Activated CD4-positive, alpha-beta T cell treated with anti-CD3 and anti-CD28 coated beads, Interleukin-2, amount 50 U/mL, for 16 hours (primary cell): ENCODE results near the gene INPP5F.

Source experiments
- DNase-seq: peaks from one replicate; pipeline ENCODE4 v3.0.0-alpha.2; 2020

Gene INPP5F, protein sequence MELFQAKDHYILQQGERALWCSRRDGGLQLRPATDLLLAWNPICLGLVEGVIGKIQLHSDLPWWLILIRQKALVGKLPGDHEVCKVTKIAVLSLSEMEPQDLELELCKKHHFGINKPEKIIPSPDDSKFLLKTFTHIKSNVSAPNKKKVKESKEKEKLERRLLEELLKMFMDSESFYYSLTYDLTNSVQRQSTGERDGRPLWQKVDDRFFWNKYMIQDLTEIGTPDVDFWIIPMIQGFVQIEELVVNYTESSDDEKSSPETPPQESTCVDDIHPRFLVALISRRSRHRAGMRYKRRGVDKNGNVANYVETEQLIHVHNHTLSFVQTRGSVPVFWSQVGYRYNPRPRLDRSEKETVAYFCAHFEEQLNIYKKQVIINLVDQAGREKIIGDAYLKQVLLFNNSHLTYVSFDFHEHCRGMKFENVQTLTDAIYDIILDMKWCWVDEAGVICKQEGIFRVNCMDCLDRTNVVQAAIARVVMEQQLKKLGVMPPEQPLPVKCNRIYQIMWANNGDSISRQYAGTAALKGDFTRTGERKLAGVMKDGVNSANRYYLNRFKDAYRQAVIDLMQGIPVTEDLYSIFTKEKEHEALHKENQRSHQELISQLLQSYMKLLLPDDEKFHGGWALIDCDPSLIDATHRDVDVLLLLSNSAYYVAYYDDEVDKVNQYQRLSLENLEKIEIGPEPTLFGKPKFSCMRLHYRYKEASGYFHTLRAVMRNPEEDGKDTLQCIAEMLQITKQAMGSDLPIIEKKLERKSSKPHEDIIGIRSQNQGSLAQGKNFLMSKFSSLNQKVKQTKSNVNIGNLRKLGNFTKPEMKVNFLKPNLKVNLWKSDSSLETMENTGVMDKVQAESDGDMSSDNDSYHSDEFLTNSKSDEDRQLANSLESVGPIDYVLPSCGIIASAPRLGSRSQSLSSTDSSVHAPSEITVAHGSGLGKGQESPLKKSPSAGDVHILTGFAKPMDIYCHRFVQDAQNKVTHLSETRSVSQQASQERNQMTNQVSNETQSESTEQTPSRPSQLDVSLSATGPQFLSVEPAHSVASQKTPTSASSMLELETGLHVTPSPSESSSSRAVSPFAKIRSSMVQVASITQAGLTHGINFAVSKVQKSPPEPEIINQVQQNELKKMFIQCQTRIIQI

DNA sequence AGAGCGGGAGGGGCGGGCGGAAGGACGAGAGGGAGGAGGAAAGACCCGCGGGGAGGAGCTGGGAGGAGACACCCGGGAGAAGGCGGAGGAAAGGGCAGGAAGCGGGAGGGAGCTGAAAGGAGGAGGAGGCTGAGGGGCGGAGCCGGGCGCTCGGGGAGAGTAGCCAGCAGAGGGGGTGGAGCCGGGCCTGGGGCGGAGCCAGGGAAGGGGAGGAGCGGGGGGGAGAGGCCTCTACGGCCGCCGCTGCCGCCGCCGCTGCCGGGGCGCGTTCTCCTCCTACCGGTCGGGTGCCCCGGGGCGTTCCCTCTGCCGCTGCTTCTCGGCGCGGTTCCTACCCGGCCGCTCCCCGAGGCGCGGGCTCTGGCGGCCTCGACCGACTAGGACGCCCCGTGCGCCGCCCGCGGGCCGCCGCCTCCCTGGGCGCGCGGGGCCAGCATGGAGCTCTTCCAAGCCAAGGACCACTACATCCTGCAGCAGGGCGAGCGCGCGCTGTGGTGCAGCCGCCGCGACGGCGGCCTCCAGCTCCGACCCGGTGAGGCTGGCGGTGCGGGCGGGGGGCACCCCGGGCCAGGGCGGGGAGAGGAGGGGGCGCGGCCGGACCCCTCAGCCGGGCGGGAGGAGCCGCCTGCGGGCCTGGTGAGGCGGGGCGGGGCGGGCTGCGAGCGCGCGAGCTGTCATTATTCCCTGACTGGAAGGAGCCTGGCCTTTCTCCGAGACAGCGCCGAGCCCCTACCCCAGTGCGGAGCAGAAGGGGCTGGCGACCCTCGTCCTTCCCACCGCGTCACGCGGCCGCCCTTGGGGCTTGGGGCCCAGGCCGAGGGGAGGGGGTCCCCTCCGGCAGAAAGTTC lies at the start of gene INPP5F:
Gene INPP5F, plus strand, starts transcription at position 223 of the 848 bp plus-strand sequence. Its CDS starts 213 bp downstream, at position 436.
- peak; percentile 100 for DNase-seq

GRCh38 chr10:119677126-119677525 lies 48.7 kb upstream of the INPP5F start:
- no peak for DNase-seq

DNA sequence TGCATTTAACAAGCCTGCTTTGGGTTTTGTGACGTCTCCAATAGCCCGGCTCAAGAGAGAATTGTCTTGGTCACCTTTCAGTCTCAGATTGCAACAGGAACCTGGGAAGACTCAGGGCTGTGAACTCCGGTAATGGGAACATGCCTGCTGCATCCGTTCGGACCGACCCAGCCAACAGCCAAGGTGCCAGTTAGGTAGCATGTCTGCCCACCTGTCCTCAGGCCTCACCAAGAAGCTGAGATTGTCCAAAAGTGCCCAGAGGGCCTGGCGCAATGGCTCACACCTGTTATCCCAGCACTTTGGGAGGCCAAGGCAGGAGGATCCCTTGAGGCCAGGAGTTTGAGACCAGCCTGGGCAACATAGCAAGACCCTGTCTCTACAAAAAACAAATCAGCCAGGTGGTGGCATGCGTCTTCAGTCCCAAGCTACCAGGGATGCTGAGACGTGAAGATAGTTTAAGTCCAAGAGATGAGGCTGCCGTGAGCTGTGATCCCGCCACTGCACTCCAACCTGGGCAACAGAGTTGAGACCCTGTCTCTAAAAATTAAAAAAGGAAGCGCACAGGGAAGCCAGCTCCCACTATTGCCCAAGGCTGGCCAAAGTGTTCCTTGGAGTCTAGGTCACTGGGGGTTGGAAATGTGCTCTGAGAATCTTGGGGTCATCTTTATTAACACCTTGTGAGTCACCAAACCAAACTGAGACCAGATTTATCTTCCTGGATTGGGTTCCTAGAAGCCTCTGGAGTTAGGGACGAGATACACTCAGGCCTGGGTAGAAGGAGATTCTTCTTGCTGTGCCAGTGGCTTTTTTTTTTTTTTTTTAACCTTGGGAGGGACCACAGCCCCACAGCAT lies 47.7 kb upstream of the INPP5F start:
- no peak for DNase-seq

DNA sequence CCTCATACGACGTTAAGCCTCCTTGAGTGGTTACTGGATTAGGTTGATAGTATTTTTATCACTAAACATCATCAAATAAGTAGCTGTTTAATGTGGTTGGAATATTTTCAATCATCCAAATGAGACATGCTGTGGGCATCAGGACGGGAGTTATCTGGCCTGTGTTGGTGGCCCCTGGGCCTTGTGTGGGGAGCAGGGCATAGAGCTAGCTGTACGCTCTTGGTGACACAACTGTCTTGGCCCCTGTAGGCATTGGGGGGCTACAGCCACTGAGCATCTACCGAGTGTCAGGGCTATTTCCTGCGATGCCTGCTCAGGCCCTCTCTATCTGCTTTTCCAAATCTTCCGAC lies 46.4 kb upstream of the INPP5F start:
- DNase-seq: no peak

- DNase-seq: no peak
Observed at GRCh38 chr10:119680050-119680449, 45.8 kb upstream of the INPP5F start.

DNA sequence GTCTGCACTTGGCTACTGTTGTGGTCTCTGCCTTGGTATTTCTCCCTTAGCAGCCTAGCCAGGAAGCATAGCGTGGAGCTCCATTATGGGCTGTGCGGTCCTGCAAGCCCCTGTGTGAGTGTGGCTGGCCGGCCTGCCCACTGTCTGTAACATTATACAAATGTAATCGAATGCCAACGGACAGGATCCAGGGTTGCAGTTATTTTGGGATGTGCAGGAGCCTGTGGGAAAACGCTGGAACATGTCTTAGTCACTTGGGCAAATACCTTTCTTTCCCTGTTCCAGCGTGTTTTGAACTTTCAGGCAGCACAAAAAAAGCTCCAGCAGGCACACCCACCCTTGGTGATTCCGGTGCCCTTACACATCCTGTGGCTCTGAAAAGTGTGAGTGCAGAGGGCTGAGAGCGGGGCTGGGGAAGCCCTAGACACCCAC lies 45.2 kb upstream of the INPP5F start:
- DNase-seq: no peak

GRCh38 chr10:119686465-119687191 lies 39.2 kb upstream of the INPP5F start:
- DNase-seq: peak; percentile 83

- DNase-seq: no peak
Observed at GRCh38 chr10:119687192-119688032, 38.4 kb upstream of the INPP5F start.

- DNase-seq: no peak
Observed at GRCh38 chr10:119688033-119688508, 37.8 kb upstream of the INPP5F start.

DNA sequence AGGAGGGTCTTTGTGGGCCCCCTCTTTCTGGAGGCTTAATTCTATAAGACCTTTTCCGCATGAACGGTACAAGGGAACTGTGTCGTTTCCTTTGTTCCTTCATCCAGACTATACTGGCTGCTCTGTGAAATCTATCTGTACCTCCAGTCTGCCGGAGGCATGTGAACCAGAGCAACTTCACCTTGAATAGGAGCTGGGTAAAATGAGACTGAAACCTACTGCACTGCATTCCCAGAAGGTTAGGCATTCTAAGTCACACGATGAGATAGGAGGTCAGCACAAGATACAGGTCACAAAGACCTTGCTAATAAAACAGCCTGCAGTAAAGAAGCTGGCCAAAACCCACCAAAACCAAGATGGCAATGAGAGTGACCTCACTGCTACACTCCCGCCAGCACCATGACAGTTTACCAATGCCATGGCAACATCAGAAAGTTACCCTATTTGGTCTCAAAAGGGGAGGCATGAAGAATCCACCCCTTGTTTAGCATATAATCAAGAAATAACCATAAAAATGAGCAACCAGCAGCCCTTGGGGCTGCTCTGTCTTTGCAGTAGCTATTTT lies 36.8 kb upstream of the INPP5F start:
- DNase-seq: no peak

GRCh38 chr10:119691726-119692125 lies 34.1 kb upstream of the INPP5F start:
- no peak for DNase-seq

- DNase-seq: no peak
Observed at GRCh38 chr10:119693262-119693957, 32.4 kb upstream of the INPP5F start.

- no peak for DNase-seq
Observed at GRCh38 chr10:119694608-119695007, 31.2 kb upstream of the INPP5F start.

DNA sequence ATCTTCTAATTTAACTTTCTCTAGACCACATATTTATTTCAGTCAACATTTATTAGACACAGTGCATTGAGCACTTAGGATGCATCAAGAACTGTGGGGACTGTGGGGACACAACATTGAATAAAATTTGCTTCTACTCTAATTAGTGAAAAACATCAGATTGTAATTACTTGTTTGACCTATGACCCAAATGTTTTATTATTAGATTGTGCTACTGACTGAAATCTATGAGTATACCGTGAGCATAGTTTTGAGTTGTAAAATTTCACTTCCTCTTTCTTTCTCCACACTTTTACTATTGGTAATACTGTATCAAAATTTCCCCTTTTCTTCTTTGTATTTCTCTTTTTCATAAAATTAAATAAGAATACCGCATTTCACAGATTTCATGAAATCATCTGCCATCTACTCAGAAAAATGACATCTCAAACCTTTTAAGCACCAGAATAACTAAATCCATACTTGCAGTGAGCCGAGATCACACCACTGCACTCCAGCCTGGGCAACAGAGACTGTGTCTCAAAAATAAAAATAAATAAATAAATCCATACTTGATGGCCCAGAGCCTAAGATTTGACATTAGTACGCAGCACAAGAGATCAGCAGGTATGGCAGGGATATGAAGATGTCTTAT lies 25.4 kb upstream of the INPP5F start:
- DNase-seq: no peak

DNA sequence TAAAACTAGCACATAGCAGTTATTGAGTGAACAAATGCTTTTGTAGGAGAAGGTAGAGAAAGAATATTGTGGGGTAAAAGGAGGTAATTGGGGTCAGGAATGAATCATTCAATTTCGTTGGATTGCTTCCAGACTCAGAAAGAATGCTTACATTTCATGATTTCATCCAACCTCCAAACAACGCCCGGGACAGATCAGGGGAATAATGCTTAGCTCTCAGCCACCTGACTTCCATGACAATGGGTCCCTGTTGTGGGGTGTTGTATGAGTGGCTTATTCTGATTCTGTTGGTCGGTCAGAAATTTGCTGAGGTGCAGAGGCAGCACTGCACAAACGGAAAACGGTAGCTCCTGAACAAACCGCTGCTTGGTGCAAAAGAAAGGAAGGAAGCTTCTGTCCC lies 24.0 kb upstream of the INPP5F start:
- no peak for DNase-seq

DNA sequence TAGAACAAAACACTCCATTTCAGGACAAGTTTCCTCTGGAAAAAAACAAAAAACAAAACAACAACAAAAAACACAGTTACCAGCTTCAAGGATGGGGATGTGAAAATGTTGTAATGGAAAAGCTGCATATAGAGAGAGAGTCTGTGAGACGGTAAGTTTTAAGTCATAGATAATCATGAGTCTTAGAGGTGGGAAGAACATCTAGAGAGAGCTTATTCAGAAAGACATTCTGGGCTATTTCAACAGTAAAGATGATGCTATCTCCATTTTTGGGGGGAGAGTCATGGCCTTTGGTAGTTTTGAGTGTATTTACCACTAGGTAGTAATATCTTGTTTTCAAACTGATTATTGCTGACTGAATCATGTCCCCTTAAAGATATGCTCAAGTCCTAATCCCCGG lies 23.3 kb upstream of the INPP5F start:
- peak; percentile 54 for DNase-seq

- DNase-seq: no peak
Observed at GRCh38 chr10:119703903-119704508, 21.8 kb upstream of the INPP5F start.

DNA sequence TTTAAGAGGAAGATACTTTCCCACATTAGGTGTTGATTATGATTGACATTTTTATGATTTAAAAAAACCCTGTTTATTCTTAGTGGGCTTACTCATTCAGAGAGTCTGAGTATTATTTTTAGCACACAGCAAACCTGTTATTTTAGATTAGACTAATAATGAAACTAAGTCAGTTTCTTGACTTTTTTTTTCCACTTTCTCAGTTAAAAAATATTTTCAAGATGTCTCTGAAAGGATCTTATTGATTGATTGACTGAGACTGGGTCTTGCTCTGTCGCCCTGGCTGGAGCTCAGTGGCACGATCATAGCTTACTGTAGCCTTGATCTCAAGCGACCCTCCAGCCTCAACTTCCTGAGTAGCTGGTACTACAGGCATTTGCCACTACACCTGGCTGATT lies 20.4 kb upstream of the INPP5F start:
- peak; percentile 76 for DNase-seq
